Fibroblast of lung (primary cell): ENCODE data around the gene CHST8. TPM values are rescaled to one million over a fixed set of nuclear protein-coding genes. Genes with fewer than 3 reads are reported as not detected.

ENCODE experiments used
- DNase-seq, 2 donors: peaks; one replicate each; pipeline versions ENCODE4 v3.0.0 to v3.0.0-alpha.2; 2010; ENCODE audit warnings: low read depth in 2 of 2
- H2AFZ ChIP-seq: 2 replicates; pipeline ENCODE4 v1.5.1; 2012; ENCODE audit warnings: low read length, control low read depth, inconsistent platforms
- H3K27ac ChIP-seq: 2 replicates; pipeline ENCODE4 v1.5.1; 2011; ENCODE audit warnings: low read length, control low read depth; ENCODE audit not compliant: insufficient read depth
- H3K27me3 ChIP-seq: 2 replicates; pipeline ENCODE4 v1.5.1; 2011; ENCODE audit warnings: mild to moderate bottlenecking, low read length; ENCODE audit not compliant: control insufficient read depth, insufficient read depth
- H3K36me3 ChIP-seq: 2 replicates; pipeline ENCODE4 v1.5.1; 2011; ENCODE audit warnings: low read length; ENCODE audit not compliant: control insufficient read depth, insufficient read depth
- H3K4me1 ChIP-seq: 2 replicates; pipeline ENCODE4 v1.5.1; 2011; ENCODE audit warnings: low read length; ENCODE audit not compliant: control insufficient read depth, insufficient read depth; ENCODE audit errors: extremely low read depth
- H3K4me2 ChIP-seq: 2 replicates; pipeline ENCODE4 v1.5.1; 2011; ENCODE audit warnings: low read length, control low read depth; ENCODE audit not compliant: insufficient read depth; ENCODE audit errors: extremely low read depth
- H3K4me3 ChIP-seq, 4 experiments: fragments of 200-600 bp in 1 of 4; sonication (generic) in 1 of 4; replicated peaks in 1 of 4; 2 replicates each; pipeline ENCODE4 v1.5.1; 2011 to 2016; ENCODE audit warnings: low read length in 4 of 4, low read depth in 3 of 4, mild to moderate bottlenecking in 3 of 4, control low read depth in 2 of 4, inconsistent platforms in 1 of 4, mixed read lengths in 1 of 4; ENCODE audit not compliant: insufficient read depth in 1 of 4; ENCODE audit errors: control extremely low read depth in 1 of 4
- H3K79me2 ChIP-seq: 2 replicates; pipeline ENCODE4 v1.5.1; 2012; ENCODE audit warnings: mild to moderate bottlenecking, low read length, inconsistent platforms; ENCODE audit not compliant: control insufficient read depth, insufficient read depth
- H3K9ac ChIP-seq: 2 replicates; pipeline ENCODE4 v1.5.1; 2011; ENCODE audit warnings: mild to moderate bottlenecking, low read length, control low read depth; ENCODE audit not compliant: insufficient read depth
- H3K9me3 ChIP-seq: 2 replicates; pipeline ENCODE4 v1.5.1; 2012; ENCODE audit warnings: low read depth, low read length; ENCODE audit not compliant: control insufficient read depth, insufficient read depth
- H4K20me1 ChIP-seq: 2 replicates; pipeline ENCODE4 v1.5.1; 2011; ENCODE audit warnings: low read length; ENCODE audit not compliant: control insufficient read depth, insufficient read depth; ENCODE audit errors: extremely low read depth
- EZH2 ChIP-seq: IDR thresholded peaks from 2 replicates; pipeline ENCODE4 v1.5.1; 2012; ENCODE audit warnings: low read length, control low read depth, mild to moderate bottlenecking; ENCODE audit errors: missing control alignments
- polyA plus RNA-seq, 2 donors: library from polyadenylated mRNA; depleted of rRNA in 1 of 2; stranded (reverse) in 1 of 2; unstranded in 1 of 2; fragments of >200 nt; gene quantifications; 2 replicates each; pipeline ENCODE4 v1.2.1, GENCODE V29; 2011 to 2012; ENCODE audit warnings: missing spikeins in 1 of 2
- total RNA-seq: library from RNA; depleted of rRNA; stranded (reverse); fragments of >200 nt; gene quantifications from 2 replicates; pipeline ENCODE4 v1.2.1, GENCODE V29; 2014
- TF ChIP-seq, protein P1 (sequence below), 2 donors: IDR thresholded peaks in 1 of 2; conservative IDR thresholded peaks in 1 of 2; 1 replicate in 1 of 2; 2 replicates in 1 of 2; pipeline ENCODE4 v1.5.1; 2011 to 2012; ENCODE audit warnings: low read length in 2 of 2, control low read depth in 1 of 2, inconsistent platforms in 1 of 2, low read depth in 1 of 2, mild to moderate bottlenecking in 1 of 2

Gene CHST8
- total and polyA plus RNA-seq, 2 donors (not counting 1 experiment from before 2014, with no cell fraction given) = not detected

DNA sequence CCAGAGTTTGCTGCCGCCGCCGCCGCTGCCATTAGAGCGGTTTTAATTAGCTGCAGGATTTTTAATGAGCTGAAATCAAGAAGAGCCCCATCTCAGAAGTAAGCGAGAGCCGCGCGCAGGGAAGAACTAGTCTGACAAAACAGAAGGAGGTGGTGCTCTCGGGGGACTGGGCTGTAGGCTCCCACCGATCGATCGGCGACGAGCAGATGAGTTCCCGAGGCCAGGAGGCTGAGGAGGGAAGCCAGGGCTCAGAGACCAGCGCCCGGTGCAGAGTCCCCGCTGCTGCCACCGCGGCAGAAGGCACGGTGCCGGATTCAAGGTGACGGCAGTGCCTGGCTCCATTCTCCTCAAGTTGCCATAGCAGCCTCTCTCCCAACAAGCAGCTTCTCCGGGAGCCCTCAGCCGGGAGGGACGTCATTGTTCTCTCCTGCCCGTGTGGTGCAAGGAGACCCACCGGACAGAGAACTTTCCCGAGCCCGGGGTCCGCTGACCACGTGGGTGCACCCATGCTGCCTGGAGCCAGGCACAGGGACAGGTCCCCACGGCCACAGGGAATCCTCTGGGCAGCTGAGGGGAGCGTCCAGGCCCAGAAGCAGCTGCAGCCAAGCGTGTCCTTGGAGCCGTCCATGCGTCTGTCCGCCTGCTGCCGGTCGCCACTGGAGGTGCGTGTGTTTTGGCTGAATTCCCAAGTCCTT, 62.9 kb downstream of the CHST8 start:
- H2AFZ ChIP-seq = no peak overlapping the region
- no peaks in the 10 kb centered on the region for H3K4me1 ChIP-seq

DNA sequence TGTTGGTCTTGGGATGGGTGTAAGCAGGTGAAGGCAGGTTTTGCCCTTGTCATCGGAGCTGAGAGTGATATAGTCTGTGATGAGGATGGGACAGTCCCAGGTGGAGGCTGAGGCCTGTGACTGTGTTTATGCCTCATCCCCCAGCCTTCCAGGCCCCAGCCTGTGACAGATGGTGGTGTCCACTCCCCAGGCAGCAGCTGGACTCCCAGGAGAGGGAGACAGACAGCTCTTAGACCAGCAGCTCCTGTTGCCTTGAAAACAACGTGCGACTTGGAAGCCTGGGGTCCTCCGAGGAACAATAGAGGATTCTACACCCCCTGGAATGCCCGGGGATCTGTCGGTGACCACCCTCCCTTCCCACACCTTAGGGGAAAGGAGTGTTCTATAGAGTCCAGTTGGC, 63.8 kb downstream of the CHST8 start:
- H3K27ac ChIP-seq = no peak overlapping the region
- no peak overlapping the region for H3K4me3 ChIP-seq
- no peaks in the 10 kb centered on the region for H3K79me2 ChIP-seq

More for the DNA sequence above, 62.9 kb downstream of the CHST8 start:
- Histone ChIP-seq H3K9me3 (no peaks in the 10 kb centered on the region), H3K36me3 (no peaks in the 10 kb centered on the region), H3K4me3 (no peak overlapping the region), H3K9ac (no peak overlapping the region), H4K20me1 (no peaks in the 10 kb centered on the region), H3K4me2 (no peak overlapping the region), H3K27me3 (no peaks in the 10 kb centered on the region), H3K27ac (no peak overlapping the region), H3K79me2 (no peaks in the 10 kb centered on the region)
- no peak for DNase-seq
- no peak for TF ChIP-seq EZH2
- TF ChIP-seq, protein P1, sequence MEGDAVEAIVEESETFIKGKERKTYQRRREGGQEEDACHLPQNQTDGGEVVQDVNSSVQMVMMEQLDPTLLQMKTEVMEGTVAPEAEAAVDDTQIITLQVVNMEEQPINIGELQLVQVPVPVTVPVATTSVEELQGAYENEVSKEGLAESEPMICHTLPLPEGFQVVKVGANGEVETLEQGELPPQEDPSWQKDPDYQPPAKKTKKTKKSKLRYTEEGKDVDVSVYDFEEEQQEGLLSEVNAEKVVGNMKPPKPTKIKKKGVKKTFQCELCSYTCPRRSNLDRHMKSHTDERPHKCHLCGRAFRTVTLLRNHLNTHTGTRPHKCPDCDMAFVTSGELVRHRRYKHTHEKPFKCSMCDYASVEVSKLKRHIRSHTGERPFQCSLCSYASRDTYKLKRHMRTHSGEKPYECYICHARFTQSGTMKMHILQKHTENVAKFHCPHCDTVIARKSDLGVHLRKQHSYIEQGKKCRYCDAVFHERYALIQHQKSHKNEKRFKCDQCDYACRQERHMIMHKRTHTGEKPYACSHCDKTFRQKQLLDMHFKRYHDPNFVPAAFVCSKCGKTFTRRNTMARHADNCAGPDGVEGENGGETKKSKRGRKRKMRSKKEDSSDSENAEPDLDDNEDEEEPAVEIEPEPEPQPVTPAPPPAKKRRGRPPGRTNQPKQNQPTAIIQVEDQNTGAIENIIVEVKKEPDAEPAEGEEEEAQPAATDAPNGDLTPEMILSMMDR (conservative IDR thresholded peaks at IDR 0.05 in 1 of 2, IDR thresholded peaks at IDR 0.05 in 1 of 2; ENCODE audit: low read depth in 1 of 2, low read length in 2 of 2) = no peak

DNA sequence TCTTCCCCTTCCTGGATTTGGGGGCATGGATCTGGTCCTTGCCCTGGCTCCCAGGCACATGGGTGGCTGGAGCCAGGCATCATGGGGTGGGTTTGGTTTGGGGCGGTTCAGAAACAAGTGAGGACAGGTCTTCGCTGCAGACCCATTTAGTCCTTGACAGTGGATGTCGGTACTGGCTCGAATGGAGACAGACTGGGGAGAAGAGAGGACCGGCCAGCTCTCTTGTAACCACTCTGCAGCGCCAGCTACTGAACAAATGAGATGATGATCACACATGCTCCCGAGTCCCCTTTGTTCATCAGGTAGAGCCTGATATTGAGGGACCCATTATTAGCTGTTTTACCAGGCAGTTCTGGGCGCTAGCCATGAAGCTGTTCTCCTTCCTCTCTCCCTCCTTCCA, 64.5 kb downstream of the CHST8 start:
- Histone ChIP-seq H3K79me2 (no peaks in the 10 kb centered on the region), H3K9ac (no peak overlapping the region), H4K20me1 (no peaks in the 10 kb centered on the region), H3K4me2 (no peak overlapping the region), H3K9me3 (no peaks in the 10 kb centered on the region), H3K4me3 (no peak overlapping the region), H3K4me1 (no peaks in the 10 kb centered on the region), H2AFZ (no peak overlapping the region), H3K27ac (no peak overlapping the region), H3K36me3 (no peaks in the 10 kb centered on the region), H3K27me3 (no peaks in the 10 kb centered on the region)
- no peak for DNase-seq
- no peak for TF ChIP-seq EZH2
- TF ChIP-seq, protein P1 (conservative IDR thresholded peaks at IDR 0.05 in 1 of 2, IDR thresholded peaks at IDR 0.05 in 1 of 2; ENCODE audit: low read depth in 1 of 2, low read length in 2 of 2) = no peak

More for the DNA sequence above, 63.8 kb downstream of the CHST8 start:
- Histone ChIP-seq H3K4me1 (no peaks in the 10 kb centered on the region), H3K27me3 (no peaks in the 10 kb centered on the region), H3K4me2 (no peak overlapping the region), H4K20me1 (no peaks in the 10 kb centered on the region), H3K36me3 (no peaks in the 10 kb centered on the region), H3K9me3 (no peaks in the 10 kb centered on the region), H2AFZ (no peak overlapping the region), H3K9ac (no peak overlapping the region)
- TF ChIP-seq, protein P1 (conservative IDR thresholded peaks at IDR 0.05 in 1 of 2, IDR thresholded peaks at IDR 0.05 in 1 of 2; ENCODE audit: low read depth in 1 of 2, low read length in 2 of 2) = no peak
- no peak for TF ChIP-seq EZH2
- DNase-seq = no peak
